DOHH2 (cell line): ENCODE results near the gene NCAPG2.

ENCODE experiments used
- H3F3A ChIP-seq: fragments of 200-600 bp; sonication (generic), shearing (Covaris generic); 2 replicates; pipeline ENCODE4 v1.6.0; 2016; ENCODE audit warnings: antibody characterized with exemption, mild to moderate bottlenecking; ENCODE audit not compliant: control insufficient read depth, insufficient read depth
- H3K27ac ChIP-seq: fragments of 200-600 bp; sonication (generic); 2 replicates; pipeline ENCODE4 v1.5.1; 2014; ENCODE audit warnings: low read depth, mild to moderate bottlenecking, low read length, moderate library complexity
- H3K27me3 ChIP-seq: fragments of 200-600 bp; sonication (generic); 2 replicates; pipeline ENCODE4 v1.6.1; 2014; ENCODE audit warnings: mild to moderate bottlenecking, low read length, mixed read lengths; ENCODE audit not compliant: control insufficient read depth
- H3K36me3 ChIP-seq: fragments of 200-600 bp; sonication (generic); 2 replicates; pipeline ENCODE4 v1.6.1; 2014; ENCODE audit warnings: mild to moderate bottlenecking, low read length, moderate library complexity, mixed read lengths; ENCODE audit not compliant: control insufficient read depth
- H3K4me1 ChIP-seq: fragments of 200-600 bp; sonication (generic); 2 replicates; pipeline ENCODE4 v1.6.1; 2014; ENCODE audit warnings: mild to moderate bottlenecking, low read length, mixed read lengths; ENCODE audit not compliant: control insufficient read depth
- H3K4me2 ChIP-seq: fragments of 200-600 bp; sonication (generic); 2 replicates; pipeline ENCODE4 v1.6.0; 2014; ENCODE audit warnings: mild to moderate bottlenecking, low read length, moderate library complexity
- H3K4me3 ChIP-seq: fragments of 200-600 bp; sonication (generic); 2 replicates; pipeline ENCODE4 v1.5.1; 2014; ENCODE audit warnings: mild to moderate bottlenecking, low read length, mixed read lengths
- H3K79me2 ChIP-seq: fragments of 200-600 bp; sonication (generic); 2 replicates; pipeline ENCODE4 v1.6.1; 2014; ENCODE audit warnings: mild to moderate bottlenecking, low read length, mixed read lengths; ENCODE audit not compliant: control insufficient read depth
- H3K9me2 ChIP-seq: fragments of 200-600 bp; sonication (generic); replicated peaks from 2 replicates; pipeline ENCODE4 v1.6.1; 2014; ENCODE audit warnings: mild to moderate bottlenecking, low read length, mixed read lengths; ENCODE audit not compliant: control insufficient read depth
- H3K9me3 ChIP-seq: fragments of 200-600 bp; sonication (generic); 2 replicates; pipeline ENCODE4 v1.6.1; 2014; ENCODE audit warnings: antibody characterized with exemption, low read length, mixed read lengths; ENCODE audit not compliant: control insufficient read depth, insufficient read depth
- H4K20me1 ChIP-seq: fragments of 200-600 bp; sonication (generic); 2 replicates; pipeline ENCODE4 v1.6.0; 2014; ENCODE audit warnings: low read depth, mild to moderate bottlenecking, antibody characterized with exemption, low read length, moderate library complexity; ENCODE audit not compliant: control insufficient read depth, insufficient read depth
- EZH2phosphoT487 ChIP-seq: fragments of 200-600 bp; sonication (generic); IDR thresholded peaks from 2 replicates; pipeline ENCODE4 v1.6.1; 2017; ENCODE audit warnings: borderline replicate concordance, mild to moderate bottlenecking, antibody characterized with exemption, low read length, moderate library complexity, mixed read lengths
- TF ChIP-seq, protein P1 (sequence below): fragments of 200-600 bp; sonication (generic); IDR thresholded peaks from one replicate; pipeline ENCODE4 v1.5.1; 2014; ENCODE audit warnings: antibody characterized with exemption, mild to moderate bottlenecking, low read depth, low read length; ENCODE audit not compliant: poor library complexity, severe bottlenecking

Gene NCAPG2

DNA sequence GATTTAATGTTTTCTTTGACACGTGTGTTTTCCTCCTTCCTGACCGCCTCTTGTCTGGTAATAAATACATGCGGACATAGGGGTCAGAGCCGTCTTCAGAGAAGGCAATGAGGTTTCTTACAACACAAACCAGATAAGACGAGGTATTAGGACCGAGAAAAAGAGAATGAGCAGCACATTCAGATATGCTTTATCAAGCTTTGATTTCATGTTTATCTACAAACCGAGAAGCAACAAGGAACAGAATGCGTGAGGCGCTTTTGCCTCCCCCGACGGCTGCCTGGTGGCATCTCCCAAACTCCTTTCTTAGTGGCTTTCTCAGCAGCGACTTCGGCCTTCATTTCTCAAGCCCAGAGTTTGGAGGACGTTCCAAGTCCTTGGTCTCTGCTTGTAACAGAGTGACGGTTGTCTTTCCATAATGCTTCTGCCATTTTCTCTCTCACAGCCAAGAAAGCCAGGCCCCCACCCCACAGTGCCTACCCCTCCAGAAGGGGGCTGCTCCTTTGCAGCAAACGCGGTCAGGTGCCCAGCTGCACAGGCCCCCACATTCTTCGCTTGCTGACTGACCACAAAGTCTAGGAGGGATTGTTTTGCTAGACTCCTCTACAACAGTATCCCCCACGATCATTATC is 32.6 kb upstream of the NCAPG2 start:
- no peaks in the 10 kb centered on the region for H4K20me1 ChIP-seq
- no peaks in the 10 kb centered on the region for H3K27me3 ChIP-seq
- no peak overlapping the region for H3K4me2 ChIP-seq
- no peaks in the 10 kb centered on the region for H3K79me2 ChIP-seq
- no peak overlapping the region for H3K27ac ChIP-seq
- no peak for TF ChIP-seq EZH2phosphoT487
- TF ChIP-seq, protein P1, sequence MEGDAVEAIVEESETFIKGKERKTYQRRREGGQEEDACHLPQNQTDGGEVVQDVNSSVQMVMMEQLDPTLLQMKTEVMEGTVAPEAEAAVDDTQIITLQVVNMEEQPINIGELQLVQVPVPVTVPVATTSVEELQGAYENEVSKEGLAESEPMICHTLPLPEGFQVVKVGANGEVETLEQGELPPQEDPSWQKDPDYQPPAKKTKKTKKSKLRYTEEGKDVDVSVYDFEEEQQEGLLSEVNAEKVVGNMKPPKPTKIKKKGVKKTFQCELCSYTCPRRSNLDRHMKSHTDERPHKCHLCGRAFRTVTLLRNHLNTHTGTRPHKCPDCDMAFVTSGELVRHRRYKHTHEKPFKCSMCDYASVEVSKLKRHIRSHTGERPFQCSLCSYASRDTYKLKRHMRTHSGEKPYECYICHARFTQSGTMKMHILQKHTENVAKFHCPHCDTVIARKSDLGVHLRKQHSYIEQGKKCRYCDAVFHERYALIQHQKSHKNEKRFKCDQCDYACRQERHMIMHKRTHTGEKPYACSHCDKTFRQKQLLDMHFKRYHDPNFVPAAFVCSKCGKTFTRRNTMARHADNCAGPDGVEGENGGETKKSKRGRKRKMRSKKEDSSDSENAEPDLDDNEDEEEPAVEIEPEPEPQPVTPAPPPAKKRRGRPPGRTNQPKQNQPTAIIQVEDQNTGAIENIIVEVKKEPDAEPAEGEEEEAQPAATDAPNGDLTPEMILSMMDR: no peak
- H3K4me1 ChIP-seq: no peaks in the 10 kb centered on the region
- H3K36me3 ChIP-seq: peaks cover 37% of the 10 kb centered on the region
- no peak overlapping the region for H3K4me3 ChIP-seq
- no peaks in the 10 kb centered on the region for H3K9me3 ChIP-seq
- H3F3A ChIP-seq: 0 out of 2 replicates have a peak, but pooled peaks cover 2% of the 10 kb centered on the region
- H3K9me2 ChIP-seq: no peaks in the 10 kb centered on the region

DNA sequence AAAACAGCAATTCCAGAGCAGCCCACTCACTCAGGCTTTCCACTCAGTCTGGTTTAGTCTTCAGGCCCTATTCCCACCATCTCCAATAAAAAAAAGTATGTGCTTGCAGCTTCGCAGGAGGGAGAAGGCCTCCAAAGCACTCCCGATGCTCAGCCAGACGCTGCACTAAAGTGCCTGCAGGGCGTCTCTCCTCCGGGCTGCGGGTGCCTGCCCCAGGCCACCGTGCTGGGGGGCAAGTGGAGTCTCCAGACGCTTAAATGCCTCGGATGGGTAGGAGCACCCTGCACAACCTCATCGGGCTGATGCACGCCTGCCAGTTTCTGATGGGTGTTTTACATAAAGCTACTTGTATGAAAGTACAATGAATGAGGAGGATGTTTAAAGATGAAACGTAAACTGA is 31.3 kb upstream of the NCAPG2 start:
- H3K4me3 ChIP-seq: no peak overlapping the region
- H3K27ac ChIP-seq: no peak overlapping the region
- peaks cover 28% of the 10 kb centered on the region for H3K36me3 ChIP-seq
- no peaks in the 10 kb centered on the region for H3K4me1 ChIP-seq
- H3K27me3 ChIP-seq: no peaks in the 10 kb centered on the region
- no peak overlapping the region for H3K4me2 ChIP-seq
- H3K9me3 ChIP-seq: no peaks in the 10 kb centered on the region
- TF ChIP-seq EZH2phosphoT487: no peak
- TF ChIP-seq, protein P1: no peak
- H4K20me1 ChIP-seq: no peaks in the 10 kb centered on the region
- no peaks in the 10 kb centered on the region for H3K9me2 ChIP-seq
- no peaks in the 10 kb centered on the region for H3K79me2 ChIP-seq
- 0 out of 2 replicates have a peak, but pooled peaks cover 2% of the 10 kb centered on the region for H3F3A ChIP-seq

DNA sequence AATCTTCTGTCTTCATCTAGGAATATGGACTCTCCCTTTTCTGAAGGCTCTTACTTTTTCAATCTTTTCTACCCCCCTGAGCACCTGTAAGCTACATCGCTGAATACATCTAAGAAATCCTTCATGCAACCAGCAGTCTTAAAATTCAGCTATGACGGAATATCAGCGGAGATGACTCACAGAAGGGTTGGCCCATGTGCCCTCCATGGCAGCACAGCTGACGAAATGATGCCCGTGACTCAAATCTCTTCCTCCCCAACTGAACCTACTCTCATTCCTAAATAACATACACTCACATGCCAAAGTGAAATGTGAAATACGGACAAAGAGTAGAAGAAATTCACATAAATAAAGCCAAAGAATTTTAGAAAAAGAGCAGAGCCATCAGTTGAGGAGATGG is 30.3 kb upstream of the NCAPG2 start:
- no peak overlapping the region for H3K4me3 ChIP-seq
- no peaks in the 10 kb centered on the region for H3K79me2 ChIP-seq
- no peaks in the 10 kb centered on the region for H3K9me3 ChIP-seq
- no peak for TF ChIP-seq EZH2phosphoT487
- TF ChIP-seq, protein P1: no peak
- H4K20me1 ChIP-seq: no peaks in the 10 kb centered on the region
- H3K27ac ChIP-seq: no peak overlapping the region
- no peaks in the 10 kb centered on the region for H3F3A ChIP-seq
- no peaks in the 10 kb centered on the region for H3K9me2 ChIP-seq
- H3K36me3 ChIP-seq: peaks cover 17% of the 10 kb centered on the region
- H3K27me3 ChIP-seq: no peaks in the 10 kb centered on the region
- H3K4me2 ChIP-seq: no peak overlapping the region
- H3K4me1 ChIP-seq: no peaks in the 10 kb centered on the region
